GM12878 (cell line): ENCODE results near the gene CRYBA2. TPM values are rescaled to one million over a fixed set of nuclear protein-coding genes. Genes with fewer than 3 reads are reported as not detected.

ENCODE experiments used
- ATAC-seq: fragments of 200-7000 bp; cut with Tn5 transposase; 3 replicates; pipeline ENCODE4 v1.9.1; 2020; ENCODE audit warnings: mild to moderate bottlenecking, moderate library complexity
- BruUV-seq: library from RNA; stranded (reverse); fragments of 400-500 nt; replicated peaks from 2 replicates; lab custom pipeline; 2021; lab: Mats Ljungman, UMichigan
- CTCF ChIA-PET: fragments of 300-600 bp; sonication (Branson Sonifier 250); formaldehyde crosslinking; extraction: SDS; loops from one replicate; lab custom pipeline; 2021; ENCODE audit warnings: inconsistent platforms; lab: Yijun Ruan, JAX
- POLR2A ChIA-PET: fragments of 350-600 bp; formaldehyde crosslinking; extraction: SDS; loops from one replicate; lab custom pipeline; 2021; ENCODE audit warnings: inconsistent platforms; lab: Charles Lee
- RAD21 ChIA-PET: fragments of 300-600 bp; sonication (Branson Sonifier 250); formaldehyde crosslinking; loops from one replicate; lab custom pipeline; 2023; ENCODE audit warnings: antibody characterized with exemption; ENCODE audit not compliant: unreplicated experiment; lab: Charles Lee
- SMC1A ChIA-PET: fragments of 300-600 bp; sonication (Branson Sonifier 250); formaldehyde crosslinking; loops from one replicate; lab custom pipeline; 2023; ENCODE audit not compliant: unreplicated experiment, uncharacterized antibody; lab: Charles Lee
- DNase-seq: peaks from one replicate; pipeline ENCODE4 v3.0.0-alpha.2; 2011; ENCODE audit warnings: low read depth, low spot score
- FAIRE-seq: peaks from 3 replicates; lab custom pipeline; 2011; peaks lifted over from hg19 to GRCh38; lab: Jason Lieb, UNC
- H2AFZ ChIP-seq: 2 replicates; pipeline ENCODE4 v1.6.0; 2011; ENCODE audit warnings: low read depth, low read length, control low read depth; ENCODE audit not compliant: control insufficient read depth
- H3K27ac ChIP-seq: 2 replicates; pipeline ENCODE4 v1.5.1; 2011; ENCODE audit warnings: control low read depth; ENCODE audit not compliant: control insufficient read depth, insufficient read depth
- H3K27me3 ChIP-seq, 2 experiments: replicated peaks in 1 of 2; 2 replicates each; pipeline versions ENCODE4 v1.6.0 to v1.6.1; 2011; ENCODE audit warnings: low read length in 1 of 2; ENCODE audit not compliant: control insufficient read depth in 2 of 2, insufficient read depth in 2 of 2
- H3K36me3 ChIP-seq, 2 experiments: 2 replicates each; pipeline ENCODE4 v1.5.1; 2011; ENCODE audit warnings: low read length in 1 of 2; ENCODE audit not compliant: control insufficient read depth in 2 of 2, insufficient read depth in 2 of 2
- H3K4me1 ChIP-seq: 2 replicates; pipeline ENCODE4 v1.6.1; 2011; ENCODE audit warnings: mild to moderate bottlenecking, low read length, moderate library complexity, mixed read lengths; ENCODE audit not compliant: control insufficient read depth, insufficient read depth
- H3K4me2 ChIP-seq: 2 replicates; pipeline ENCODE4 v1.6.0; 2011; ENCODE audit warnings: control low read depth; ENCODE audit not compliant: control insufficient read depth, insufficient read depth
- H3K4me3 ChIP-seq: fragments of 200-600 bp; sonication (generic); 2 replicates; pipeline ENCODE4 v1.5.1; 2016
- H3K79me2 ChIP-seq: 2 replicates; pipeline ENCODE4 v1.6.0; 2011; ENCODE audit warnings: low read length; ENCODE audit not compliant: control insufficient read depth, insufficient read depth
- H3K9ac ChIP-seq: 2 replicates; pipeline ENCODE4 v1.8.0; 2011; ENCODE audit warnings: low read length, control low read depth, mixed read lengths; ENCODE audit not compliant: control insufficient read depth, insufficient read depth
- H3K9me3 ChIP-seq: replicated peaks from 3 replicates; pipeline ENCODE4 v1.5.1; 2011; ENCODE audit warnings: mild to moderate bottlenecking, low read length; ENCODE audit not compliant: control insufficient read depth, insufficient read depth
- H4K20me1 ChIP-seq: 2 replicates; pipeline ENCODE4 v1.6.0; 2011; ENCODE audit not compliant: control insufficient read depth, insufficient read depth
- BCL11A ChIP-seq: IDR thresholded peaks from 2 replicates; pipeline ENCODE4 v1.6.1; 2011; ENCODE audit warnings: low read depth, low read length
- BRCA1 ChIP-seq: IDR thresholded peaks from 2 replicates; pipeline ENCODE4 v1.6.1; 2011; ENCODE audit warnings: low read depth, low read length, improper control_type of control experiment
- CHD2 ChIP-seq: IDR thresholded peaks from 2 replicates; pipeline ENCODE4 v1.6.1; 2011; ENCODE audit warnings: low read depth, low read length, improper control_type of control experiment, borderline replicate concordance
- CHD4 ChIP-seq: fragments of 200-600 bp; sonication (generic); IDR thresholded peaks from 2 replicates; pipeline ENCODE4 v1.6.1; 2016; ENCODE audit warnings: mild to moderate bottlenecking
- CREM ChIP-seq: IDR thresholded peaks from 2 replicates; pipeline ENCODE4 v1.6.1; 2014; ENCODE audit warnings: antibody characterized with exemption, low read depth
- E2F4 ChIP-seq: IDR thresholded peaks from 2 replicates; pipeline ENCODE4 v1.6.1; 2012; ENCODE audit warnings: low read depth, low read length, improper control_type of control experiment
- E4F1 ChIP-seq: fragments of 450-650 bp; IDR thresholded peaks from 2 replicates; pipeline ENCODE4 v1.6.1; 2018; ENCODE audit warnings: borderline replicate concordance, mild to moderate bottlenecking; ENCODE audit not compliant: partially characterized antibody
- ETV6 ChIP-seq, 2 experiments: fragments of 450-650 bp in 1 of 2; IDR thresholded peaks in 1 of 2; conservative IDR thresholded peaks in 1 of 2; 2 replicates each; pipeline ENCODE4 v1.6.1; 2014; ENCODE audit warnings: antibody characterized with exemption in 1 of 2, borderline replicate concordance in 1 of 2, low read depth in 1 of 2, mild to moderate bottlenecking in 1 of 2, moderate library complexity in 1 of 2
- HSF1 ChIP-seq: fragments of 150-350 bp; IDR thresholded peaks from 2 replicates; pipeline ENCODE4 v1.6.1; 2014; ENCODE audit warnings: mild to moderate bottlenecking, low read depth, low read length
- KLF5 ChIP-seq: fragments of 450-650 bp; IDR thresholded peaks from 2 replicates; pipeline ENCODE4 v1.6.1; 2014; ENCODE audit warnings: mild to moderate bottlenecking; ENCODE audit not compliant: partially characterized antibody
- PAX5 ChIP-seq: IDR thresholded peaks from 2 replicates; pipeline ENCODE4 v1.6.1; 2011; ENCODE audit warnings: low read depth, low read length, borderline replicate concordance
- RAD21 ChIP-seq: IDR thresholded peaks from 2 replicates; pipeline ENCODE4 v1.6.1; 2011; ENCODE audit warnings: mild to moderate bottlenecking, low read depth, low read length, moderate library complexity; ENCODE audit not compliant: insufficient read depth
- SMC3 ChIP-seq: IDR thresholded peaks from 2 replicates; pipeline ENCODE4 v1.6.1; 2011; ENCODE audit warnings: low read length, improper control_type of control experiment, borderline replicate concordance
- WGBS: methylation state at CpG from one replicate; pipeline ENCODE4 v1.1.6; 2016; ENCODE audit warnings: low lambda C conversion rate; ENCODE audit not compliant: insufficient replicate concordance, insufficient coverage; ENCODE audit errors: missing lambda C conversion rate; 5-methylcytosine and 5-hydroxymethylcytosine counted together
- in situ Hi-C: fragments of 300-500 bp; cut with MboI; formaldehyde crosslinking; loops from 9 replicates; pipeline ENCODE4 v1.14.3; 2018; ENCODE audit warnings: mixed read lengths
- intact Hi-C: fragments of 100-400 bp; cut with micrococcal nuclease; formaldehyde crosslinking; loops from one replicate; pipeline ENCODE4 v1.14.2; 2022; ENCODE audit not compliant: unreplicated experiment
- polyA plus RNA-seq, 11 experiments: library from polyadenylated mRNA; depleted of rRNA in 4 of 11; unstranded in 6 of 11; stranded (reverse) in 5 of 11; fragments of >200 nt; fragmentation: Nextera tagmentation in 4 of 11; fragmentation: Illumina TruSeq in 1 of 11; extraction: Ambion mirVana in 4 of 11; extraction: Trizol in 1 of 11; gene quantifications; 1 replicate in 1 of 11; 2 replicates in 10 of 11; pipeline versions ENCODE4 v1.2.1 to v1.2.3, GENCODE V29; 2011 to 2016; ENCODE audit warnings: inconsistent platforms in 2 of 11, missing spikeins in 2 of 11, low read depth in 1 of 11
- total RNA-seq, 4 experiments: library from RNA; depleted of rRNA in 3 of 4; stranded (reverse); fragments of >200 nt in 3 of 4; fragmentation: Illumina TruSeq in 1 of 4; extraction: Trizol in 1 of 4; gene quantifications; 2 replicates each; pipeline versions ENCODE4 v1.2.1 to v1.2.3, GENCODE V29; 2013 to 2021

CRYBA2 gene
- total and polyA plus RNA-seq, 10 of the 15 experiments (the other 5 are each of a cell fraction or from before 2014, with no cell fraction given), result not detected

GRCh38 chr2:219027511-219028055, 34.4 kb upstream of the CRYBA2 start (continued):
- no peak for TF ChIP-seq KLF5

- Histone ChIP-seq H4K20me1 (no peaks in the 10 kb centered on the region), H3K27me3 (peaks cover 0 to 1% of the 10 kb centered on the region in 2 experiments; a peak in 2 of 4 replicates), H3K36me3 (no peaks in the 10 kb centered on the region), H2AFZ (no peak overlapping the region), H3K4me3 (no peak overlapping the region), H3K9ac (no peak overlapping the region), H3K79me2 (no peaks in the 10 kb centered on the region), H3K27ac (no peak overlapping the region), H3K4me1 (no peaks in the 10 kb centered on the region), H3K9me3 (no peaks in the 10 kb centered on the region), H3K4me2 (no peak overlapping the region)
- WGBS, result 28% methylated on average over 7 of the region's 7 CpGs
- ATAC-seq (no peak), FAIRE-seq (no peak), DNase-seq (no peak)
- TF ChIP-seq CREM (no peak), RAD21 (no peak), E2F4 (no peak), PAX5 (no peak), ETV6 (conservative IDR thresholded peaks at IDR 0.05 in 1 of 2, IDR thresholded peaks at IDR 0.05 in 1 of 2; ENCODE audit: borderline replicate concordance in 1 of 2, low read depth in 1 of 2) (no peak), BRCA1 (no peak), CHD2 (no peak), HSF1 (no peak), E4F1 (no peak), SMC3 (no peak), CHD4 (no peak), BCL11A (no peak)
- POLR2A ChIA-PET, result no interaction called here
- intact Hi-C loops, result no loop called here
- SMC1A ChIA-PET, result interaction anchor here (0.6 to 1.3 kb wide), 5 partner anchors 24 to 177 kb away, joined by 3 to 4 read pairs (median 4); no protein-coding TSS in a partner anchor
- CTCF ChIA-PET, result interaction anchor here (1.0 to 6.6 kb wide), 7 partner anchors 10 to 132 kb away, joined by 3 to 100 read pairs (median 4); no protein-coding TSS in a partner anchor
- BruUV-seq, result no TSS peak
- RAD21 ChIA-PET, result interaction anchor here (1.2 kb wide), 1 partner anchor 128 kb away, joined by 3 read pairs; no protein-coding TSS in a partner anchor
- in situ Hi-C loops, result no loop called here
These were observed 33.7 kb upstream of the CRYBA2 start for GRCh38 chr2:219026946-219027345.
